ENCODE data around the gene DCUN1D4.

Gene DCUN1D4

GRCh38 chr4:51906167-51906958, 63.4 kb downstream of the DCUN1D4 start:
- peaks cover 72% of the 10 kb centered on the region for H3K36me3 Mint-ChIP-seq (ENCODE audit: low read depth)
- no peaks in the 10 kb centered on the region for H3K9me3 Mint-ChIP-seq

GRCh38 chr4:51907006-51907669, 64.2 kb downstream of the DCUN1D4 start:
- Mint-ChIP-seq H3K4me1 (no peaks in the 10 kb centered on the region), H3K27ac (no peak overlapping the region), H3K9me3 (no peaks in the 10 kb centered on the region), H3K27me3 (ENCODE audit: low read depth, poor library complexity) (no peaks in the 10 kb centered on the region), H3K4me3 (no peak overlapping the region), H3K36me3 (ENCODE audit: low read depth) (peaks cover 67% of the 10 kb centered on the region)
- no peak for DNase-seq
- no peak for TF ChIP-seq CTCF (IDR thresholded peaks at IDR 0.05)

More at GRCh38 chr4:51906167-51906958, 63.4 kb downstream of the DCUN1D4 start:
- Mint-ChIP-seq H3K4me3 (no peak overlapping the region), H3K27ac (peak overlapping the region; percentile 24), H3K27me3 (ENCODE audit: low read depth, poor library complexity) (no peaks in the 10 kb centered on the region), H3K4me1 (no peaks in the 10 kb centered on the region)
- TF ChIP-seq CTCF (IDR thresholded peaks at IDR 0.05), result no peak
- no peak for DNase-seq

- H3K36me3 Mint-ChIP-seq (ENCODE audit: low read depth), result peaks cover 67% of the 10 kb centered on the region
- H3K4me1 Mint-ChIP-seq, result no peaks in the 10 kb centered on the region
- no peak overlapping the region for H3K27ac Mint-ChIP-seq
- no peak for TF ChIP-seq CTCF (IDR thresholded peaks at IDR 0.05)
- DNase-seq, result no peak
- no peaks in the 10 kb centered on the region for H3K27me3 Mint-ChIP-seq (ENCODE audit: low read depth, poor library complexity)
- H3K4me3 Mint-ChIP-seq, result no peak overlapping the region
- no peaks in the 10 kb centered on the region for H3K9me3 Mint-ChIP-seq
Measured at GRCh38 chr4:51909236-51909703, 66.3 kb downstream of the DCUN1D4 start.

GRCh38 chr4:51918251-51918650, 75.3 kb downstream of the DCUN1D4 start:
- TF ChIP-seq CTCF (IDR thresholded peaks at IDR 0.05), result no peak
- H3K36me3 Mint-ChIP-seq (ENCODE audit: low read depth), result peaks cover 55% of the 10 kb centered on the region
- no peaks in the 10 kb centered on the region for H3K9me3 Mint-ChIP-seq
- H3K27ac Mint-ChIP-seq, result no peak overlapping the region
- DNase-seq, result no peak
- H3K4me3 Mint-ChIP-seq, result no peak overlapping the region
- no peaks in the 10 kb centered on the region for H3K4me1 Mint-ChIP-seq
- no peaks in the 10 kb centered on the region for H3K27me3 Mint-ChIP-seq (ENCODE audit: low read depth, poor library complexity)

- H3K27ac Mint-ChIP-seq, result no peak overlapping the region
- H3K9me3 Mint-ChIP-seq, result no peaks in the 10 kb centered on the region
- no peaks in the 10 kb centered on the region for H3K27me3 Mint-ChIP-seq (ENCODE audit: low read depth, poor library complexity)
- no peak for DNase-seq
- TF ChIP-seq CTCF (IDR thresholded peaks at IDR 0.05), result no peak
- H3K4me3 Mint-ChIP-seq, result no peak overlapping the region
- no peaks in the 10 kb centered on the region for H3K4me1 Mint-ChIP-seq
- peaks cover 5% of the 10 kb centered on the region for H3K36me3 Mint-ChIP-seq (ENCODE audit: low read depth)
Measured at GRCh38 chr4:51923343-51923742, 80.4 kb downstream of the DCUN1D4 start.

All from nephron progenitor cell (in vitro differentiated cells).